Measurements from ENCODE around the gene HOXC6. TPM values are rescaled to one million over a fixed set of nuclear protein-coding genes. Genes with fewer than 3 reads are reported as not detected.
A peak's percentile ranks its signal among the peaks of the same experiment; 100 is the strongest.

HOXC6 gene
- total RNA-seq, 1 donor from 2014 or later = not detected

GRCh38 chr12:54066408-54066807 lies 38.2 kb downstream of the HOXC6 start:
- Histone ChIP-seq H4K20me1 (ENCODE audit: low read depth) (no peaks in the 10 kb centered on the region), H3K4me1 (no peaks in the 10 kb centered on the region), H3K36me3 (no peaks in the 10 kb centered on the region), H3K9ac (no peak overlapping the region), H3K4me3 (no peak overlapping the region), H2AFZ (replicated peaks) (no peak overlapping the region), H3K9me3 (ENCODE audit: low read depth) (no peaks in the 10 kb centered on the region), H3K27ac (no peak overlapping the region), H3K4me2 (no peak overlapping the region), H3K27me3 (peaks cover 99% of the 10 kb centered on the region), H3F3A (ENCODE audit: low read depth) (no peaks in the 10 kb centered on the region), H3K79me2 (ENCODE audit: low read depth) (no peaks in the 10 kb centered on the region)
- no peak for TF ChIP-seq CTCF (IDR thresholded peaks at IDR 0.05)
- TF ChIP-seq EZH2phosphoT487 (IDR thresholded peaks at IDR 0.05) = no peak
- TF ChIP-seq EZH2 (IDR thresholded peaks at IDR 0.05) = no peak
- DNase-seq (ENCODE audit: low spot score) = no peak
- Mint-ChIP-seq H3K36me3 (no peaks in the 10 kb centered on the region), H3K4me3 (no peak overlapping the region), H3K9me3 (no peaks in the 10 kb centered on the region), H3K4me1 (no peaks in the 10 kb centered on the region), H3K27ac (no peak overlapping the region), H3K27me3 (ENCODE audit: insufficient read depth, low read depth) (peaks cover 55% of the 10 kb centered on the region)

GRCh38 chr12:54068418-54069070 lies 40.3 kb downstream of the HOXC6 start:
- Histone ChIP-seq H4K20me1 (ENCODE audit: low read depth) (no peaks in the 10 kb centered on the region), H3F3A (ENCODE audit: low read depth) (no peaks in the 10 kb centered on the region), H3K27me3 (peaks cover 99% of the 10 kb centered on the region), H3K9me3 (ENCODE audit: low read depth) (no peaks in the 10 kb centered on the region), H3K9ac (no peak overlapping the region), H3K79me2 (ENCODE audit: low read depth) (no peaks in the 10 kb centered on the region), H2AFZ (replicated peaks) (no peak overlapping the region), H3K27ac (no peak overlapping the region), H3K36me3 (no peaks in the 10 kb centered on the region), H3K4me1 (no peaks in the 10 kb centered on the region), H3K4me2 (no peak overlapping the region), H3K4me3 (no peak overlapping the region)
- Mint-ChIP-seq H3K9me3 (no peaks in the 10 kb centered on the region), H3K27me3 (ENCODE audit: insufficient read depth, low read depth) (peaks cover 46% of the 10 kb centered on the region), H3K4me3 (no peak overlapping the region), H3K4me1 (no peaks in the 10 kb centered on the region), H3K27ac (no peak overlapping the region), H3K36me3 (no peaks in the 10 kb centered on the region)
- no peak for DNase-seq (ENCODE audit: low spot score)
- TF ChIP-seq EZH2phosphoT487 (IDR thresholded peaks at IDR 0.05) (no peak), CTCF (IDR thresholded peaks at IDR 0.05) (no peak), EZH2 (IDR thresholded peaks at IDR 0.05) (no peak)

GRCh38 chr12:54071942-54072341 lies 43.7 kb downstream of the HOXC6 start:
- no peak overlapping the region for H3K27ac ChIP-seq
- no peak for TF ChIP-seq EZH2phosphoT487 (IDR thresholded peaks at IDR 0.05)
- no peak overlapping the region for H3K9ac ChIP-seq
- peaks cover 58% of the 10 kb centered on the region for H3K27me3 Mint-ChIP-seq (ENCODE audit: insufficient read depth, low read depth)
- H3K4me3 Mint-ChIP-seq = no peak overlapping the region
- no peaks in the 10 kb centered on the region for H4K20me1 ChIP-seq (ENCODE audit: low read depth)
- no peak for DNase-seq (ENCODE audit: low spot score)
- no peaks in the 10 kb centered on the region for H3K9me3 ChIP-seq (ENCODE audit: low read depth)
- no peak overlapping the region for H3K4me2 ChIP-seq
- no peaks in the 10 kb centered on the region for H3K9me3 Mint-ChIP-seq
- H3K4me3 ChIP-seq = no peak overlapping the region
- no peaks in the 10 kb centered on the region for H3K36me3 Mint-ChIP-seq
- no peaks in the 10 kb centered on the region for H3F3A ChIP-seq (ENCODE audit: low read depth)
- no peaks in the 10 kb centered on the region for H3K4me1 Mint-ChIP-seq
- H2AFZ ChIP-seq (replicated peaks) = no peak overlapping the region
- H3K27me3 ChIP-seq = peaks cover 100% of the 10 kb centered on the region
- no peak overlapping the region for H3K27ac Mint-ChIP-seq
- H3K36me3 ChIP-seq = no peaks in the 10 kb centered on the region
- H3K4me1 ChIP-seq = no peaks in the 10 kb centered on the region
- no peaks in the 10 kb centered on the region for H3K79me2 ChIP-seq (ENCODE audit: low read depth)

- Histone ChIP-seq H4K20me1 (ENCODE audit: low read depth) (peaks cover 8% of the 10 kb centered on the region), H3K4me1 (no peaks in the 10 kb centered on the region), H3K36me3 (no peaks in the 10 kb centered on the region), H2AFZ (replicated peaks) (no peak overlapping the region), H3K27ac (no peak overlapping the region), H3K9ac (no peak overlapping the region), H3K4me2 (no peak overlapping the region), H3F3A (ENCODE audit: low read depth) (no peaks in the 10 kb centered on the region), H3K79me2 (ENCODE audit: low read depth) (no peaks in the 10 kb centered on the region), H3K4me3 (no peak overlapping the region), H3K9me3 (ENCODE audit: low read depth) (no peaks in the 10 kb centered on the region), H3K27me3 (peaks cover 100% of the 10 kb centered on the region)
- Mint-ChIP-seq H3K4me3 (peak overlapping the region; percentile 62), H3K9me3 (no peaks in the 10 kb centered on the region), H3K36me3 (no peaks in the 10 kb centered on the region), H3K27me3 (ENCODE audit: insufficient read depth, low read depth) (peaks cover 61% of the 10 kb centered on the region), H3K4me1 (no peaks in the 10 kb centered on the region), H3K27ac (no peak overlapping the region)
- TF ChIP-seq EZH2 (IDR thresholded peaks at IDR 0.05) (no peak), EZH2phosphoT487 (IDR thresholded peaks at IDR 0.05) (no peak), CTCF (IDR thresholded peaks at IDR 0.05) (no peak)
- no peak for DNase-seq (ENCODE audit: low spot score)
Measured at GRCh38 chr12:54074308-54074707, 46.1 kb downstream of the HOXC6 start.
